Calu3 (cell line): ENCODE results near the gene METTL25. TPM values are rescaled to one million over a fixed set of nuclear protein-coding genes. Genes with fewer than 3 reads are reported as not detected.
A peak's percentile ranks its signal among the peaks of the same experiment; 100 is the strongest.

Experiments used
- BruUV-seq: library from RNA; stranded (reverse); fragments of 400-500 nt; replicated peaks from 2 replicates; lab custom pipeline; 2021; lab: Mats Ljungman, UMichigan
- CTCF ChIA-PET: fragments of 300-600 bp; sonication (Branson Sonifier 250); formaldehyde crosslinking; loops from one replicate; lab custom pipeline; 2022; ENCODE audit warnings: antibody characterized with exemption; lab: Charles Lee
- DNase-seq: peaks from one replicate; pipeline ENCODE4 v3.0.0; 2022
- H3K27ac Mint-ChIP-seq: one replicate; pipeline ENCODE4 v1.8.0; 2022; ENCODE audit warnings: mixed read lengths; ENCODE audit not compliant: unreplicated experiment
- H3K27me3 Mint-ChIP-seq: one replicate; pipeline ENCODE4 v1.8.0; 2022; ENCODE audit warnings: mixed read lengths; ENCODE audit not compliant: unreplicated experiment
- H3K36me3 Mint-ChIP-seq: one replicate; pipeline ENCODE4 v1.8.0; 2022; ENCODE audit warnings: mild to moderate bottlenecking, moderate library complexity, mixed read lengths; ENCODE audit not compliant: insufficient read depth, unreplicated experiment
- H3K4me1 Mint-ChIP-seq: one replicate; pipeline ENCODE4 v1.8.0; 2022; ENCODE audit warnings: mild to moderate bottlenecking, low read depth, mixed read lengths; ENCODE audit not compliant: unreplicated experiment
- H3K4me3 Mint-ChIP-seq: one replicate; pipeline ENCODE4 v1.8.0; 2022; ENCODE audit warnings: mild to moderate bottlenecking, low read depth, moderate library complexity, mixed read lengths; ENCODE audit not compliant: unreplicated experiment
- H3K9me3 Mint-ChIP-seq: one replicate; pipeline ENCODE4 v1.8.0; 2022; ENCODE audit warnings: low read depth, mixed read lengths; ENCODE audit not compliant: unreplicated experiment
- CTCF ChIP-seq: fragments of 200-600 bp; IDR thresholded peaks from one replicate; pipeline ENCODE4 v1.8.0; 2022; ENCODE audit warnings: antibody characterized with exemption; ENCODE audit not compliant: unreplicated experiment
- intact Hi-C: fragments of 100-400 bp; cut with micrococcal nuclease; formaldehyde crosslinking; loops from one replicate; pipeline ENCODE4 v1.10.0; 2022; ENCODE audit not compliant: unreplicated experiment
- total RNA-seq: library from RNA; stranded (reverse); gene quantifications from 2 replicates; pipeline ENCODE4 v1.2.3, GENCODE V29; 2022

The METTL25 gene
- total RNA-seq, 1 experiment from 2014 or later = 6.7 TPM

- Mint-ChIP-seq H3K27me3 (no peaks in the 10 kb centered on the region), H3K36me3 (no peaks in the 10 kb centered on the region), H3K27ac (no peak overlapping the region), H3K4me3 (no peak overlapping the region), H3K9me3 (peaks cover 3% of the 10 kb centered on the region), H3K4me1 (no peaks in the 10 kb centered on the region)
- DNase-seq = no peak
- CTCF ChIA-PET = no interaction called here
- TF ChIP-seq CTCF = no peak
- no TSS peak for BruUV-seq
- intact Hi-C loops = no loop called here
Observed at GRCh38 chr12:82375201-82375600, 16.9 kb downstream of the METTL25 start.

GRCh38 chr12:82378997-82379396, 20.7 kb downstream of the METTL25 start:
- Mint-ChIP-seq H3K27me3 (no peaks in the 10 kb centered on the region), H3K27ac (no peak overlapping the region), H3K4me3 (no peak overlapping the region), H3K4me1 (no peaks in the 10 kb centered on the region), H3K9me3 (no peaks in the 10 kb centered on the region), H3K36me3 (no peaks in the 10 kb centered on the region)
- no TSS peak for BruUV-seq
- DNase-seq = no peak
- CTCF ChIA-PET = interaction anchor here (1.5 kb wide), 1 partner anchor 248 kb away, joined by 3 read pairs; no protein-coding TSS in a partner anchor
- no peak for TF ChIP-seq CTCF
- intact Hi-C loops = no loop called here

GRCh38 chr12:82383930-82384552, 25.7 kb downstream of the METTL25 start:
- intact Hi-C loops = loop anchor here (1.0 to 10.0 kb wide), 4 partner anchors 133 to 301 kb away; partner anchors contain the start of gene TMTC2
- no peaks in the 10 kb centered on the region for H3K36me3 Mint-ChIP-seq
- H3K4me1 Mint-ChIP-seq = no peaks in the 10 kb centered on the region
- no peak overlapping the region for H3K4me3 Mint-ChIP-seq
- CTCF ChIA-PET = interaction anchor here (0.6 to 0.8 kb wide), 4 partner anchors 140 to 301 kb away, joined by 4 to 17 read pairs (median 8); no protein-coding TSS in a partner anchor
- TF ChIP-seq CTCF = no peak
- H3K27me3 Mint-ChIP-seq = no peaks in the 10 kb centered on the region
- BruUV-seq = no TSS peak
- peak; percentile 20 for DNase-seq
- H3K27ac Mint-ChIP-seq = no peak overlapping the region
- H3K9me3 Mint-ChIP-seq = no peaks in the 10 kb centered on the region

GRCh38 chr12:82398879-82399278, 40.5 kb downstream of the METTL25 start:
- no peak for DNase-seq
- no peaks in the 10 kb centered on the region for H3K4me1 Mint-ChIP-seq
- intact Hi-C loops = no loop called here
- CTCF ChIA-PET = interaction anchor here (0.8 kb wide), 1 partner anchor 118 kb away, joined by 3 read pairs; no protein-coding TSS in a partner anchor
- no TSS peak for BruUV-seq
- H3K4me3 Mint-ChIP-seq = no peak overlapping the region
- H3K36me3 Mint-ChIP-seq = no peaks in the 10 kb centered on the region
- no peak overlapping the region for H3K27ac Mint-ChIP-seq
- TF ChIP-seq CTCF = no peak
- no peaks in the 10 kb centered on the region for H3K9me3 Mint-ChIP-seq
- no peaks in the 10 kb centered on the region for H3K27me3 Mint-ChIP-seq
